ENCODE results near the gene SBK3. TPM values are rescaled to one million over a fixed set of nuclear protein-coding genes. Genes with fewer than 3 reads are reported as not detected.

Gene SBK3
- total and polyA plus RNA-seq, 2 of the 8 experiments (the other 6 are each of a cell fraction or from before 2014, with no cell fraction given): 0.76 to 1.5 TPM

DNA sequence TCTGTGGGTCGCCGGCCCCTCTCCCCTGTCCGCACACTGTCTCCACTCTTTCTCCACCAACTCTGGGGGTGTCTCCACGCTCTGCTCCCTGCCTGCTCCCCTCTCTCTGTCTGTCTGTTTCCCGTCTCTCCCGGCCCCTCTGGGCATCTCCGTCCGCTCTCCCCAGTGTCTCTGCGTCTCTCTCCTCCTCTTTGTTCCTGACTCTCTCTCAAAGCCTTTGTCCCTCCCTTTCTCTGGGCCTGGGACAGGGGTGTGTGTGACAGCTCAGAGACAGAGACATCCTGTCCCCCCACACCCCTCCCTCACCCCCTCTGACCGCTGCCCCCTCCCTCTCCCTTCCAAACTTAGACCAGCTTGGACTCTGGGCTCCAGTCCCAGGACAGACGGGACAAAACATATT is 668 bp upstream of the SBK3 start:
- H2BK15ac ChIP-seq (ENCODE audit: low read length): 0 out of 2 replicates have a peak overlapping the region, but pooled peaks have one; percentile 92
- no peaks in the 10 kb centered on the region; a peak in 3 of 7 replicates for H3K27me3 ChIP-seq (replicated peaks in 1 of 4; ENCODE audit: control insufficient read depth in 3 of 4, extremely low read depth in 1 of 4, insufficient read depth in 3 of 4, low read length in 3 of 4)
- CTCF ChIA-PET (ENCODE audit: partially characterized antibody): interaction anchor here (0.8 to 1.1 kb wide), 3 partner anchors 42 to 60 kb away, joined by 3 to 4 read pairs (median 3); partner anchors contain the start of gene ZNF865
- peaks cover 0 to 2% of the 10 kb centered on the region in 2 experiments for H4K20me1 ChIP-seq (replicated peaks in 1 of 2; ENCODE audit: control insufficient read depth in 1 of 2, insufficient read depth in 2 of 2, low read length in 2 of 2)
- no peak overlapping the region for H2AK5ac ChIP-seq (ENCODE audit: low read depth, low read length)
- no peaks in the 10 kb centered on the region for H3K9me3 ChIP-seq (ENCODE audit: insufficient read depth in 2 of 2, low read depth in 1 of 2, low read length in 1 of 2)
- H3K79me1 ChIP-seq (ENCODE audit: low read depth, low read length): no peaks in the 10 kb centered on the region
- no peak overlapping the region for H3K56ac ChIP-seq (replicated peaks; ENCODE audit: insufficient read length, low read depth, low read length)
- no peak for DNase-seq (ENCODE audit: low read depth in 1 of 2, low spot score in 2 of 2)
- H3K36me3 ChIP-seq (ENCODE audit: control insufficient read depth in 2 of 4, insufficient read depth in 4 of 4, low read length in 3 of 4): no peaks in the 10 kb centered on the region
- no peak overlapping the region for H2BK120ac ChIP-seq (replicated peaks; ENCODE audit: low read depth, low read length)
- H3K23ac ChIP-seq (ENCODE audit: insufficient read length): no peak overlapping the region
- H3K4me2 ChIP-seq (ENCODE audit: insufficient read depth in 1 of 2, low read depth in 2 of 2, low read length in 2 of 2): 0 out of 4 replicates have a peak overlapping the region, but pooled peaks of 1 of the 2 experiments have one; percentile 17
- peaks cover 0 to 19% (median 12%) of the 10 kb centered on the region in 4 experiments; a peak in 6 of 7 replicates for H3K4me1 ChIP-seq (replicated peaks in 1 of 4; ENCODE audit: control insufficient read depth in 3 of 4, insufficient read depth in 4 of 4, low read length in 3 of 4)
- H3K18ac ChIP-seq (ENCODE audit: extremely low read depth, low read length): peak overlapping the region; percentile 60; the same call in 1 of the 2 replicates
- WGBS, 2 experiments (ENCODE audit: extremely low coverage in 1 of 2, insufficient coverage in 1 of 2, insufficient read length in 1 of 2, insufficient replicate concordance in 2 of 2, low coverage in 1 of 2, low lambda C conversion rate in 2 of 2, missing lambda C conversion rate in 1 of 2): 70% methylated on average over 9 of the region's 11 CpGs; no CpG with 5 or more reads in 1 of the 2 experiments
- no peak overlapping the region for H4K8ac ChIP-seq (ENCODE audit: extremely low read depth, insufficient read depth, low read length)
- H2BK12ac ChIP-seq (ENCODE audit: low read depth, low read length): peak overlapping the region; percentile 86; the same call in 1 of the 2 replicates
- H3K14ac ChIP-seq (ENCODE audit: insufficient read length): no peak overlapping the region
- no peak overlapping the region for H2AFZ ChIP-seq (ENCODE audit: low read length)
- H3K9ac ChIP-seq (replicated peaks in 1 of 4; ENCODE audit: extremely low read depth in 1 of 4, low read depth in 3 of 4, low read length in 3 of 4): no peak overlapping the region
- H3K4ac ChIP-seq (replicated peaks; ENCODE audit: insufficient read length, low read depth, low read length): no peak overlapping the region
- H3K23me2 ChIP-seq (ENCODE audit: low read depth, low read length): peaks cover 19% of the 10 kb centered on the region; the same call in 1 of the 2 replicates
- no peaks in the 10 kb centered on the region for H3K79me2 ChIP-seq (ENCODE audit: control insufficient read depth in 1 of 2, insufficient read depth in 2 of 2, low read length in 2 of 2)
- no peak overlapping the region for H4K91ac ChIP-seq (replicated peaks; ENCODE audit: insufficient read length, low read length)
- no peak for FAIRE-seq
- H2BK5ac ChIP-seq (ENCODE audit: low read depth, low read length): peak overlapping the region; percentile 44; the same call in 1 of the 2 replicates
- no peak overlapping the region for H3K4me3 ChIP-seq (ENCODE audit: extremely low read depth in 1 of 4, insufficient read depth in 2 of 4, low read depth in 3 of 4, low read length in 4 of 4)
- no peak overlapping the region for H4K5ac ChIP-seq (ENCODE audit: insufficient read length, low read depth, low read length)
- POLR2A ChIA-PET (ENCODE audit: partially characterized antibody): interaction anchor here (0.7 to 1.6 kb wide), 6 partner anchors 9 to 142 kb away, joined by 3 to 6 read pairs (median 4); partner anchors contain the start of genes SBK2 and ZNF628
- H3K27ac ChIP-seq (ENCODE audit: low read depth, low read length): no peak overlapping the region
- 0 out of 2 replicates have a peak overlapping the region, but pooled peaks have one; percentile 90 for H2BK20ac ChIP-seq (ENCODE audit: low read length)
- TF ChIP-seq, protein P1, sequence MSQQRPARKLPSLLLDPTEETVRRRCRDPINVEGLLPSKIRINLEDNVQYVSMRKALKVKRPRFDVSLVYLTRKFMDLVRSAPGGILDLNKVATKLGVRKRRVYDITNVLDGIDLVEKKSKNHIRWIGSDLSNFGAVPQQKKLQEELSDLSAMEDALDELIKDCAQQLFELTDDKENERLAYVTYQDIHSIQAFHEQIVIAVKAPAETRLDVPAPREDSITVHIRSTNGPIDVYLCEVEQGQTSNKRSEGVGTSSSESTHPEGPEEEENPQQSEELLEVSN (IDR thresholded peaks at IDR 0.05): no peak
- TF ChIP-seq SAP30 (IDR thresholded peaks at IDR 0.05; ENCODE audit: insufficient read depth, insufficient replicate concordance, low read length): no peak
- TF ChIP-seq CEBPB (IDR thresholded peaks at IDR 0.05; ENCODE audit: low read depth, low read length): no peak
- TF ChIP-seq GTF2F1 (IDR thresholded peaks at IDR 0.05; ENCODE audit: borderline replicate concordance, low read depth, low read length): no peak
- TF ChIP-seq CBX5 (IDR thresholded peaks at IDR 0.05; ENCODE audit: low read depth, low read length): no peak
- no peak for TF ChIP-seq RXRA (IDR thresholded peaks at IDR 0.05; ENCODE audit: insufficient read depth, low read depth, low read length)
- TF ChIP-seq EZH2 (IDR thresholded peaks at IDR 0.05; ENCODE audit: low read depth, low read length, severe bottlenecking): no peak
- no peak for TF ChIP-seq CTBP2 (IDR thresholded peaks at IDR 0.05; ENCODE audit: borderline replicate concordance, insufficient read depth, insufficient read length, low read length)
- no peak for TF ChIP-seq EP300 (IDR thresholded peaks at IDR 0.05; ENCODE audit: borderline replicate concordance in 1 of 2, low read depth in 2 of 2, low read length in 2 of 2)
- TF ChIP-seq PHF8 (conservative IDR thresholded peaks at IDR 0.05; ENCODE audit: low read depth, low read length): no peak
- no peak for TF ChIP-seq CHD1 (IDR thresholded peaks at IDR 0.05; ENCODE audit: low read depth, low read length)
